Ovary (tissue), 3 donors: Measurements from ENCODE around the gene PRDX3.

ENCODE experiments used
- EP300 ChIP-seq: sonication (generic); formaldehyde crosslinking; IDR thresholded peaks from one replicate; pipeline ENCODE4 v1.6.1; 2017; ENCODE audit warnings: antibody characterized with exemption
- POLR2A ChIP-seq: fragments of 450-650 bp; IDR thresholded peaks from one replicate; pipeline ENCODE4 v1.6.1; 2017; ENCODE audit warnings: antibody characterized with exemption, mild to moderate bottlenecking, moderate library complexity
- TF ChIP-seq, protein P1 (sequence below), 3 donors: fragments of 450-650 bp in 2 of 3; fragments of 200-600 bp in 1 of 3; IDR thresholded peaks; one replicate each; pipeline versions ENCODE4 v1.5.1 to v1.8.0; 2016 to 2022; ENCODE audit warnings: antibody characterized with exemption in 3 of 3, mild to moderate bottlenecking in 1 of 3
- donor health status: DM: no; HTN: no; CAD: no.

DNA sequence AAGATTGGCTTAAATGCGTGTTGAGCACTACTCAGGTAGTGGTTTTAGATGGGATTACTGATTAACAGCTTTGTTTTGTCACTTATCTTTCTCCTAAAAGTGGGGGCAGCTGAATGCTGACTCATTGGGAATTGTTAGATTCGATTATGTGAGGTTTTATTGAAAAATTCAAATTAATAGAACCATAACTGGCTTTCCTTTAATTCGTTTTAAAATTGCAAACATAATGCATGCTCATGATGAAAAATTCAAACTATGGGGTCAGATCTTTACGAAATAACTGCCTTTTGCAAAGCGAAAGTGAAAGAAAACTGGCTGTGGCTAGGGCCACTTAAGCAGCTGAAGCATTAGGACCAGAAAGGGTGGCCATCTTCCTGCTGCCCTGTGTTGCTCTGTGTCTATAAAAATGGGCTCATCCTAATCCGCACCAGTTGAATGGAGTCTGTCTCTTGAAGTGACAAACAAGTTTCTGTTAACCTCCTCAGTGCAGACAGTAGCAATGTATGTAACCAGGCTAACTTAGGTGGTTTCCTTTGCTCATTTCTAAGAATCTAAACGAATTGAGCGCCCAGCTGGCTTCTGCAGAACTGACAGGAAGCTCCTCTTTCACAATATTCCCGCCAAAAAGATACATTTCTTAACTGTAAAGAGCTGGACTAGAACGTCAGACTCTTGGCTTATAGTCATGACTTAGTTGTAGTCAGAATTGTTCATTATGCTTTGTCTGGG, 46.9 kb downstream of the PRDX3 start:
- TF ChIP-seq, protein P1, sequence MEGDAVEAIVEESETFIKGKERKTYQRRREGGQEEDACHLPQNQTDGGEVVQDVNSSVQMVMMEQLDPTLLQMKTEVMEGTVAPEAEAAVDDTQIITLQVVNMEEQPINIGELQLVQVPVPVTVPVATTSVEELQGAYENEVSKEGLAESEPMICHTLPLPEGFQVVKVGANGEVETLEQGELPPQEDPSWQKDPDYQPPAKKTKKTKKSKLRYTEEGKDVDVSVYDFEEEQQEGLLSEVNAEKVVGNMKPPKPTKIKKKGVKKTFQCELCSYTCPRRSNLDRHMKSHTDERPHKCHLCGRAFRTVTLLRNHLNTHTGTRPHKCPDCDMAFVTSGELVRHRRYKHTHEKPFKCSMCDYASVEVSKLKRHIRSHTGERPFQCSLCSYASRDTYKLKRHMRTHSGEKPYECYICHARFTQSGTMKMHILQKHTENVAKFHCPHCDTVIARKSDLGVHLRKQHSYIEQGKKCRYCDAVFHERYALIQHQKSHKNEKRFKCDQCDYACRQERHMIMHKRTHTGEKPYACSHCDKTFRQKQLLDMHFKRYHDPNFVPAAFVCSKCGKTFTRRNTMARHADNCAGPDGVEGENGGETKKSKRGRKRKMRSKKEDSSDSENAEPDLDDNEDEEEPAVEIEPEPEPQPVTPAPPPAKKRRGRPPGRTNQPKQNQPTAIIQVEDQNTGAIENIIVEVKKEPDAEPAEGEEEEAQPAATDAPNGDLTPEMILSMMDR (IDR thresholded peaks at IDR 0.05): no peak
- TF ChIP-seq POLR2A: no peak
- TF ChIP-seq EP300: no peak
